Liver (tissue), 9 donors: ENCODE measurements around the gene VAPA. TPM values are rescaled to one million over a fixed set of nuclear protein-coding genes. Genes with fewer than 3 reads are reported as not detected.

Source experiments
- DNase-seq: peaks from one replicate; pipeline ENCODE4 v3.0.0-alpha.2; 2017; ENCODE audit warnings: low spot score
- H3K27ac ChIP-seq, 2 donors: one replicate each; pipeline ENCODE4 v1.7.0; 2013; ENCODE audit warnings: inconsistent platforms in 2 of 2, low read length in 2 of 2, control low read depth in 1 of 2, low read depth in 1 of 2, mild to moderate bottlenecking in 1 of 2
- H3K27me3 ChIP-seq, 4 donors: one replicate each; pipeline versions ENCODE4 v1.6.1 to v1.7.0; 2013; ENCODE audit warnings: low read length in 3 of 4, inconsistent platforms in 1 of 4, mild to moderate bottlenecking in 1 of 4, moderate library complexity in 1 of 4; ENCODE audit not compliant: control insufficient read depth in 4 of 4, insufficient read depth in 4 of 4
- H3K36me3 ChIP-seq, 4 donors: one replicate each; pipeline versions ENCODE4 v1.6.1 to v1.7.0; 2013; ENCODE audit warnings: low read length in 3 of 4, mild to moderate bottlenecking in 3 of 4, low read depth in 1 of 4, moderate library complexity in 1 of 4; ENCODE audit not compliant: control insufficient read depth in 4 of 4, insufficient read depth in 3 of 4
- H3K4me1 ChIP-seq, 4 donors: one replicate each; pipeline versions ENCODE4 v1.6.1 to v1.7.0; 2013; ENCODE audit warnings: low read length in 3 of 4, mild to moderate bottlenecking in 3 of 4, moderate library complexity in 1 of 4; ENCODE audit not compliant: control insufficient read depth in 4 of 4, insufficient read depth in 4 of 4
- H3K4me3 ChIP-seq, 3 donors: one replicate each; pipeline versions ENCODE4 v1.6.1 to v1.7.0; 2013; ENCODE audit warnings: low read length in 3 of 3, control low read depth in 1 of 3, low read depth in 1 of 3, mild to moderate bottlenecking in 1 of 3
- H3K9ac ChIP-seq, 2 donors: one replicate each; pipeline ENCODE4 v1.7.0; 2013; ENCODE audit warnings: low read length in 2 of 2, mild to moderate bottlenecking in 2 of 2, moderate library complexity in 2 of 2, control low read depth in 1 of 2, low read depth in 1 of 2
- H3K9me3 ChIP-seq, 4 donors: one replicate each; pipeline versions ENCODE4 v1.6.1 to v1.7.0; 2013; ENCODE audit warnings: low read length in 3 of 4; ENCODE audit not compliant: control insufficient read depth in 4 of 4
- EGR1 ChIP-seq, 2 donors: IDR thresholded peaks; 2 replicates each; pipeline ENCODE4 v1.6.1; 2016 to 2018; ENCODE audit warnings: antibody characterized with exemption in 2 of 2, low read depth in 2 of 2
- FOXA1 ChIP-seq: IDR thresholded peaks from 2 replicates; pipeline ENCODE4 v1.6.1; 2016; ENCODE audit warnings: antibody characterized with exemption
- FOXA2 ChIP-seq: IDR thresholded peaks from 2 replicates; pipeline ENCODE4 v1.6.1; 2016; ENCODE audit warnings: antibody characterized with exemption
- GABPA ChIP-seq, 2 donors: IDR thresholded peaks in 1 of 2; conservative IDR thresholded peaks in 1 of 2; 2 replicates each; pipeline ENCODE4 v1.6.1; 2016; ENCODE audit warnings: antibody characterized with exemption in 2 of 2, mild to moderate bottlenecking in 1 of 2, moderate library complexity in 1 of 2
- HNF4A ChIP-seq, 2 donors: conservative IDR thresholded peaks; 2 replicates each; pipeline ENCODE4 v1.6.1; 2016; ENCODE audit warnings: antibody characterized with exemption in 2 of 2, mild to moderate bottlenecking in 2 of 2
- HNF4G ChIP-seq: IDR thresholded peaks from 2 replicates; pipeline ENCODE4 v1.6.1; 2016; ENCODE audit warnings: antibody characterized with exemption
- JUND ChIP-seq, 2 donors: IDR thresholded peaks; 2 replicates each; pipeline ENCODE4 v1.6.1; 2016; ENCODE audit warnings: antibody characterized with exemption in 2 of 2
- NR2F2 ChIP-seq: IDR thresholded peaks from 2 replicates; pipeline ENCODE4 v1.6.1; 2016; ENCODE audit warnings: antibody characterized with exemption
- RAD21 ChIP-seq, 2 donors: IDR thresholded peaks; 2 replicates each; pipeline ENCODE4 v1.6.1; 2016; ENCODE audit warnings: antibody characterized with exemption in 2 of 2, mild to moderate bottlenecking in 2 of 2
- RXRA ChIP-seq, 2 donors: IDR thresholded peaks; 2 replicates each; pipeline ENCODE4 v1.6.1; 2017 to 2018; ENCODE audit warnings: antibody characterized with exemption in 2 of 2, mild to moderate bottlenecking in 1 of 2
- SP1 ChIP-seq: IDR thresholded peaks from 2 replicates; pipeline ENCODE4 v1.6.1; 2018; ENCODE audit warnings: antibody characterized with exemption, mild to moderate bottlenecking
- TAF1 ChIP-seq: conservative IDR thresholded peaks from 2 replicates; pipeline ENCODE4 v1.6.1; 2016; ENCODE audit warnings: antibody characterized with exemption, mild to moderate bottlenecking
- YY1 ChIP-seq: IDR thresholded peaks from 2 replicates; pipeline ENCODE4 v1.6.1; 2016; ENCODE audit warnings: antibody characterized with exemption, mild to moderate bottlenecking
- WGBS: extraction: QIAGEN DNeasy Blood & Tissue Kit; methylation state at CpG from one replicate; pipeline ENCODE4 v1.1.7; 2013; 5-methylcytosine and 5-hydroxymethylcytosine counted together
- polyA plus RNA-seq, 2 donors: library from polyadenylated mRNA; stranded (reverse) in 1 of 2; unstranded in 1 of 2; fragments of 200-250 nt in 1 of 2; fragments of >200 nt in 1 of 2; fragmentation: Nextera tagmentation in 1 of 2; extraction: Ambion mirVana in 1 of 2; gene quantifications; one replicate each; pipeline versions ENCODE4 v1.2.1 to v1.2.3, GENCODE V29; 2013 to 2015
- total RNA-seq, 2 donors: library from RNA; depleted of rRNA; stranded (reverse); fragments of >200 nt; gene quantifications; one replicate each; pipeline ENCODE4 v1.2.3, GENCODE V29; 2014
- TF ChIP-seq, protein P1 (sequence below): IDR thresholded peaks from 2 replicates; pipeline ENCODE4 v1.6.1; 2016; ENCODE audit warnings: antibody characterized with exemption, mild to moderate bottlenecking
- TF ChIP-seq, protein P2 (sequence below): fragments of 150-350 bp; IDR thresholded peaks from 2 replicates; pipeline ENCODE4 v1.5.1; 2017; ENCODE audit warnings: improper control_type of control experiment, low read depth, low read length; ENCODE audit not compliant: missing input control
- TF ChIP-seq, protein P3 (sequence below): IDR thresholded peaks from 2 replicates; pipeline ENCODE4 v1.6.1; 2016; ENCODE audit warnings: antibody characterized with exemption
- TF ChIP-seq, protein P4 (sequence below): IDR thresholded peaks from 2 replicates; pipeline ENCODE4 v1.6.1; 2016; ENCODE audit warnings: antibody characterized with exemption
- TF ChIP-seq, protein P5 (sequence below): IDR thresholded peaks from 2 replicates; pipeline ENCODE4 v1.6.1; 2016; ENCODE audit warnings: antibody characterized with exemption
- donor health status: healthy.
- donor health status: healthy.
- donor health status: healthy.
- donor health status: healthy.
- donor health status: healthy.

The VAPA gene
- total and polyA plus RNA-seq, 4 donors: 80.7 to 114 (median 91.0) TPM

DNA sequence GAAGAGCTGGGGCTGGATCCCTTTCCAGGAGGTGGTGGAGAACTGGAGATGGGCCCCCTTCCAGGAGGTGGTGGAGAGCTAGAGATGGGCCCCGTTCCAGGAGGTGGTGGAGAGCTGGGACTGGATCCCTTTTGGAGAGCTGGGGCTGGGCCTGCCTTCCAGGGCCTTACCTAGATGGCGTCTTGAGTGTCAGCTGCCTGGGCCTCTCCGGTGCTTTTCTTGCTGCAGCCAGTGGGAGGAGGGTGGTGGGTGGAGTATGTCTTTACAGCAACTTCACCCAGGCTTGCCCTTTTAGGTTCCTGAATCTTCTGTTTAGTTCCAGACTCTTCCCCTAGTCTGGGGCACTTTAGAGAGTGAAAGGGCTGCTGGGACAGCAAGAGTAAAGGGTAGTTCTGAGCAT lies 47.2 kb upstream of the VAPA start:
- DNase-seq: no peak
- Histone ChIP-seq H3K9ac (no peak overlapping the region), H3K36me3 (no peaks in the 10 kb centered on the region), H3K9me3 (peaks cover 0 to 3% (median 3%) of the 10 kb centered on the region in 4 donors), H3K27ac (no peak overlapping the region), H3K27me3 (no peaks in the 10 kb centered on the region), H3K4me3 (no peak overlapping the region), H3K4me1 (no peaks in the 10 kb centered on the region)
- 90% methylated on average over 3 of the region's 3 CpGs for WGBS
- TF ChIP-seq JUND (IDR thresholded peaks at IDR 0.05) (no peak), FOXA2 (no peak), YY1 (no peak), RXRA (IDR thresholded peaks at IDR 0.05) (no peak), EGR1 (IDR thresholded peaks at IDR 0.05; ENCODE audit: low read depth in 2 of 2) (no peak), NR2F2 (no peak), RAD21 (IDR thresholded peaks at IDR 0.05) (no peak), HNF4A (conservative IDR thresholded peaks at IDR 0.05) (no peak), SP1 (no peak), GABPA (IDR thresholded peaks at IDR 0.05 in 1 of 2, conservative IDR thresholded peaks at IDR 0.05 in 1 of 2) (no peak), FOXA1 (no peak), HNF4G (no peak), TAF1 (no peak)
- TF ChIP-seq, protein P1, sequence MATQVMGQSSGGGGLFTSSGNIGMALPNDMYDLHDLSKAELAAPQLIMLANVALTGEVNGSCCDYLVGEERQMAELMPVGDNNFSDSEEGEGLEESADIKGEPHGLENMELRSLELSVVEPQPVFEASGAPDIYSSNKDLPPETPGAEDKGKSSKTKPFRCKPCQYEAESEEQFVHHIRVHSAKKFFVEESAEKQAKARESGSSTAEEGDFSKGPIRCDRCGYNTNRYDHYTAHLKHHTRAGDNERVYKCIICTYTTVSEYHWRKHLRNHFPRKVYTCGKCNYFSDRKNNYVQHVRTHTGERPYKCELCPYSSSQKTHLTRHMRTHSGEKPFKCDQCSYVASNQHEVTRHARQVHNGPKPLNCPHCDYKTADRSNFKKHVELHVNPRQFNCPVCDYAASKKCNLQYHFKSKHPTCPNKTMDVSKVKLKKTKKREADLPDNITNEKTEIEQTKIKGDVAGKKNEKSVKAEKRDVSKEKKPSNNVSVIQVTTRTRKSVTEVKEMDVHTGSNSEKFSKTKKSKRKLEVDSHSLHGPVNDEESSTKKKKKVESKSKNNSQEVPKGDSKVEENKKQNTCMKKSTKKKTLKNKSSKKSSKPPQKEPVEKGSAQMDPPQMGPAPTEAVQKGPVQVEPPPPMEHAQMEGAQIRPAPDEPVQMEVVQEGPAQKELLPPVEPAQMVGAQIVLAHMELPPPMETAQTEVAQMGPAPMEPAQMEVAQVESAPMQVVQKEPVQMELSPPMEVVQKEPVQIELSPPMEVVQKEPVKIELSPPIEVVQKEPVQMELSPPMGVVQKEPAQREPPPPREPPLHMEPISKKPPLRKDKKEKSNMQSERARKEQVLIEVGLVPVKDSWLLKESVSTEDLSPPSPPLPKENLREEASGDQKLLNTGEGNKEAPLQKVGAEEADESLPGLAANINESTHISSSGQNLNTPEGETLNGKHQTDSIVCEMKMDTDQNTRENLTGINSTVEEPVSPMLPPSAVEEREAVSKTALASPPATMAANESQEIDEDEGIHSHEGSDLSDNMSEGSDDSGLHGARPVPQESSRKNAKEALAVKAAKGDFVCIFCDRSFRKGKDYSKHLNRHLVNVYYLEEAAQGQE: no peak
- TF ChIP-seq, protein P2, sequence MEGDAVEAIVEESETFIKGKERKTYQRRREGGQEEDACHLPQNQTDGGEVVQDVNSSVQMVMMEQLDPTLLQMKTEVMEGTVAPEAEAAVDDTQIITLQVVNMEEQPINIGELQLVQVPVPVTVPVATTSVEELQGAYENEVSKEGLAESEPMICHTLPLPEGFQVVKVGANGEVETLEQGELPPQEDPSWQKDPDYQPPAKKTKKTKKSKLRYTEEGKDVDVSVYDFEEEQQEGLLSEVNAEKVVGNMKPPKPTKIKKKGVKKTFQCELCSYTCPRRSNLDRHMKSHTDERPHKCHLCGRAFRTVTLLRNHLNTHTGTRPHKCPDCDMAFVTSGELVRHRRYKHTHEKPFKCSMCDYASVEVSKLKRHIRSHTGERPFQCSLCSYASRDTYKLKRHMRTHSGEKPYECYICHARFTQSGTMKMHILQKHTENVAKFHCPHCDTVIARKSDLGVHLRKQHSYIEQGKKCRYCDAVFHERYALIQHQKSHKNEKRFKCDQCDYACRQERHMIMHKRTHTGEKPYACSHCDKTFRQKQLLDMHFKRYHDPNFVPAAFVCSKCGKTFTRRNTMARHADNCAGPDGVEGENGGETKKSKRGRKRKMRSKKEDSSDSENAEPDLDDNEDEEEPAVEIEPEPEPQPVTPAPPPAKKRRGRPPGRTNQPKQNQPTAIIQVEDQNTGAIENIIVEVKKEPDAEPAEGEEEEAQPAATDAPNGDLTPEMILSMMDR: no peak
- TF ChIP-seq, protein P3, sequence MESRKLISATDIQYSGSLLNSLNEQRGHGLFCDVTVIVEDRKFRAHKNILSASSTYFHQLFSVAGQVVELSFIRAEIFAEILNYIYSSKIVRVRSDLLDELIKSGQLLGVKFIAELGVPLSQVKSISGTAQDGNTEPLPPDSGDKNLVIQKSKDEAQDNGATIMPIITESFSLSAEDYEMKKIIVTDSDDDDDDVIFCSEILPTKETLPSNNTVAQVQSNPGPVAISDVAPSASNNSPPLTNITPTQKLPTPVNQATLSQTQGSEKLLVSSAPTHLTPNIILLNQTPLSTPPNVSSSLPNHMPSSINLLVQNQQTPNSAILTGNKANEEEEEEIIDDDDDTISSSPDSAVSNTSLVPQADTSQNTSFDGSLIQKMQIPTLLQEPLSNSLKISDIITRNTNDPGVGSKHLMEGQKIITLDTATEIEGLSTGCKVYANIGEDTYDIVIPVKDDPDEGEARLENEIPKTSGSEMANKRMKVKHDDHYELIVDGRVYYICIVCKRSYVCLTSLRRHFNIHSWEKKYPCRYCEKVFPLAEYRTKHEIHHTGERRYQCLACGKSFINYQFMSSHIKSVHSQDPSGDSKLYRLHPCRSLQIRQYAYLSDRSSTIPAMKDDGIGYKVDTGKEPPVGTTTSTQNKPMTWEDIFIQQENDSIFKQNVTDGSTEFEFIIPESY: no peak
- TF ChIP-seq, protein P4, sequence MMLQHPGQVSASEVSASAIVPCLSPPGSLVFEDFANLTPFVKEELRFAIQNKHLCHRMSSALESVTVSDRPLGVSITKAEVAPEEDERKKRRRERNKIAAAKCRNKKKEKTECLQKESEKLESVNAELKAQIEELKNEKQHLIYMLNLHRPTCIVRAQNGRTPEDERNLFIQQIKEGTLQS: no peak
- TF ChIP-seq, protein P5, sequence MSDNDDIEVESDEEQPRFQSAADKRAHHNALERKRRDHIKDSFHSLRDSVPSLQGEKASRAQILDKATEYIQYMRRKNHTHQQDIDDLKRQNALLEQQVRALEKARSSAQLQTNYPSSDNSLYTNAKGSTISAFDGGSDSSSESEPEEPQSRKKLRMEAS: no peak
